ENCODE measurements around the gene POU3F2.

Gene POU3F2

GRCh38 chr6:98844244-98845210 lies 10.2 kb downstream of the POU3F2 start:
- no peak for DNase-seq (ENCODE audit: low read depth)

- DNase-seq (ENCODE audit: low read depth) = peak; percentile 20
Measured at GRCh38 chr6:98845211-98846020, 11.0 kb downstream of the POU3F2 start.

GRCh38 chr6:98846021-98846380 lies 11.6 kb downstream of the POU3F2 start:
- DNase-seq (ENCODE audit: low read depth) = no peak

GRCh38 chr6:98847416-98847778 lies 13.0 kb downstream of the POU3F2 start:
- no peak for DNase-seq (ENCODE audit: low read depth)

- no peak for DNase-seq (ENCODE audit: low read depth)
Measured at GRCh38 chr6:98847779-98848538, 13.6 kb downstream of the POU3F2 start.

- no peak for DNase-seq (ENCODE audit: low read depth)
Measured at GRCh38 chr6:98848539-98849242, 14.3 kb downstream of the POU3F2 start.

GRCh38 chr6:98864497-98864896 lies 30.1 kb downstream of the POU3F2 start:
- DNase-seq (ENCODE audit: low read depth) = no peak

GRCh38 chr6:98871057-98871456 lies 36.7 kb downstream of the POU3F2 start:
- no peak for DNase-seq (ENCODE audit: low read depth)

GRCh38 chr6:98871821-98872220 lies 37.4 kb downstream of the POU3F2 start:
- no peak for DNase-seq (ENCODE audit: low read depth)

- no peak for DNase-seq (ENCODE audit: low read depth)
Measured at GRCh38 chr6:98875375-98875774, 41.0 kb downstream of the POU3F2 start.

GRCh38 chr6:98877250-98877649 lies 42.9 kb downstream of the POU3F2 start:
- DNase-seq (ENCODE audit: low read depth) = no peak

- no peak for DNase-seq (ENCODE audit: low read depth)
Measured at GRCh38 chr6:98880486-98880885, 46.1 kb downstream of the POU3F2 start.

GRCh38 chr6:98885330-98885729 lies 51.0 kb downstream of the POU3F2 start:
- no peak for DNase-seq (ENCODE audit: low read depth)

- DNase-seq (ENCODE audit: low read depth) = no peak
Measured at GRCh38 chr6:98887650-98888049, 53.3 kb downstream of the POU3F2 start.
